HEK293 (cell line): Measurements from ENCODE around the gene RHOV.

ENCODE experiments used
- HOXD13 ChIP-seq: sonication (generic); formaldehyde crosslinking; IDR thresholded peaks from 2 replicates; pipeline ENCODE4 v1.8.0; 2022; ENCODE audit warnings: missing genetic modification reagents, borderline replicate concordance
- KLF7 ChIP-seq: fragments of 450-650 bp; formaldehyde crosslinking; IDR thresholded peaks from 2 replicates; pipeline ENCODE4 v1.5.1; 2016; ENCODE audit warnings: missing biosample characterization, missing genetic modification characterization, borderline replicate concordance
- KLF9 ChIP-seq: fragments of 450-650 bp; formaldehyde crosslinking; IDR thresholded peaks from 2 replicates; pipeline ENCODE4 v1.5.1; 2016; ENCODE audit warnings: missing biosample characterization, missing genetic modification characterization, low read depth
- SP3 ChIP-seq: fragments of 450-650 bp; formaldehyde crosslinking; IDR thresholded peaks from 2 replicates; pipeline ENCODE4 v1.5.1; 2016; ENCODE audit warnings: missing biosample characterization, missing genetic modification characterization
- TCF7L2 ChIP-seq: IDR thresholded peaks from 2 replicates; pipeline ENCODE4 v1.6.1; 2011; ENCODE audit warnings: low read depth, mild to moderate bottlenecking, inconsistent platforms, low read length, moderate library complexity, borderline replicate concordance
- ZBTB20 ChIP-seq: fragments of 450-650 bp; formaldehyde crosslinking; IDR thresholded peaks from 2 replicates; pipeline ENCODE4 v1.5.1; 2016; ENCODE audit warnings: missing biosample characterization, missing genetic modification characterization
- ZFP3 ChIP-seq: fragments of 450-650 bp; formaldehyde crosslinking; IDR thresholded peaks from 2 replicates; pipeline ENCODE4 v1.5.1; 2016; ENCODE audit warnings: low read depth, missing biosample characterization, missing genetic modification characterization
- ZNF146 ChIP-seq: fragments of 450-650 bp; formaldehyde crosslinking; IDR thresholded peaks from 2 replicates; pipeline ENCODE4 v1.5.1; 2016; ENCODE audit warnings: missing biosample characterization, missing genetic modification characterization
- ZNF184 ChIP-seq: fragments of 450-650 bp; IDR thresholded peaks from 2 replicates; pipeline ENCODE4 v1.5.1; 2018; ENCODE audit warnings: missing biosample characterization, mild to moderate bottlenecking, missing genetic modification characterization
- ZNF23 ChIP-seq: fragments of 450-650 bp; formaldehyde crosslinking; IDR thresholded peaks from 2 replicates; pipeline ENCODE4 v1.5.1; 2016; ENCODE audit warnings: missing biosample characterization, missing genetic modification characterization, borderline replicate concordance
- ZNF239 ChIP-seq: fragments of 450-650 bp; formaldehyde crosslinking; IDR thresholded peaks from 2 replicates; pipeline ENCODE4 v1.5.1; 2016; ENCODE audit warnings: missing biosample characterization, missing genetic modification characterization
- ZNF280D ChIP-seq: fragments of 450-650 bp; formaldehyde crosslinking; IDR thresholded peaks from 2 replicates; pipeline ENCODE4 v1.5.1; 2016; ENCODE audit warnings: missing biosample characterization, missing genetic modification characterization
- ZNF341 ChIP-seq: fragments of 450-650 bp; formaldehyde crosslinking; IDR thresholded peaks from 2 replicates; pipeline ENCODE4; 2016; ENCODE audit warnings: low read depth, missing biosample characterization, missing genetic modification characterization
- ZNF354C ChIP-seq: fragments of 450-650 bp; formaldehyde crosslinking; IDR thresholded peaks from 2 replicates; pipeline ENCODE4 v1.5.1; 2016; ENCODE audit warnings: missing biosample characterization, missing genetic modification characterization, low read depth, borderline replicate concordance
- ZNF366 ChIP-seq: fragments of 450-650 bp; formaldehyde crosslinking; conservative IDR thresholded peaks from 2 replicates; pipeline ENCODE4 v1.5.1; 2016; ENCODE audit warnings: missing biosample characterization, missing genetic modification characterization
- ZNF404 ChIP-seq: fragments of 450-650 bp; formaldehyde crosslinking; IDR thresholded peaks from 2 replicates; pipeline ENCODE4 v1.5.1; 2017; ENCODE audit warnings: missing biosample characterization, missing genetic modification characterization
- ZNF501 ChIP-seq: fragments of 450-650 bp; formaldehyde crosslinking; IDR thresholded peaks from 2 replicates; pipeline ENCODE4 v1.5.1; 2016; ENCODE audit warnings: missing biosample characterization, missing genetic modification characterization
- ZNF677 ChIP-seq: fragments of 450-650 bp; IDR thresholded peaks from 2 replicates; pipeline ENCODE4 v1.5.0; 2018; ENCODE audit warnings: missing biosample characterization, mild to moderate bottlenecking, missing genetic modification characterization, moderate library complexity
- ZSCAN16 ChIP-seq: fragments of 450-650 bp; formaldehyde crosslinking; IDR thresholded peaks from 2 replicates; pipeline ENCODE4 v1.5.1; 2016; ENCODE audit warnings: missing biosample characterization, missing genetic modification characterization
- ZSCAN30 ChIP-seq: fragments of 450-650 bp; IDR thresholded peaks from 2 replicates; pipeline ENCODE4 v1.5.1; 2018; ENCODE audit warnings: missing biosample characterization, mild to moderate bottlenecking, missing genetic modification characterization, moderate library complexity
- TF ChIP-seq, protein P1 (sequence below): fragments of 450-650 bp; formaldehyde crosslinking; IDR thresholded peaks from 2 replicates; pipeline ENCODE4 v1.5.1; 2016; ENCODE audit warnings: missing biosample characterization, missing genetic modification characterization
- TF ChIP-seq, protein P2 (sequence below): fragments of 450-650 bp; formaldehyde crosslinking; IDR thresholded peaks from 2 replicates; pipeline ENCODE4 v1.5.1; 2016; ENCODE audit warnings: missing biosample characterization, missing genetic modification characterization
- TF ChIP-seq, protein P3 (sequence below): fragments of 450-650 bp; formaldehyde crosslinking; IDR thresholded peaks from 2 replicates; pipeline ENCODE4 v1.5.1; 2016; ENCODE audit warnings: missing biosample characterization, missing genetic modification characterization, borderline replicate concordance
- TF ChIP-seq, protein P4 (sequence below): fragments of 450-650 bp; formaldehyde crosslinking; IDR thresholded peaks from 2 replicates; pipeline ENCODE4 v1.5.1; 2017; ENCODE audit warnings: missing biosample characterization, missing genetic modification characterization
- TF ChIP-seq, protein P5 (sequence below): fragments of 450-650 bp; formaldehyde crosslinking; conservative IDR thresholded peaks from 2 replicates; pipeline ENCODE4 v1.5.1; 2016; ENCODE audit warnings: low read depth, missing biosample characterization, missing genetic modification characterization

Gene RHOV

DNA sequence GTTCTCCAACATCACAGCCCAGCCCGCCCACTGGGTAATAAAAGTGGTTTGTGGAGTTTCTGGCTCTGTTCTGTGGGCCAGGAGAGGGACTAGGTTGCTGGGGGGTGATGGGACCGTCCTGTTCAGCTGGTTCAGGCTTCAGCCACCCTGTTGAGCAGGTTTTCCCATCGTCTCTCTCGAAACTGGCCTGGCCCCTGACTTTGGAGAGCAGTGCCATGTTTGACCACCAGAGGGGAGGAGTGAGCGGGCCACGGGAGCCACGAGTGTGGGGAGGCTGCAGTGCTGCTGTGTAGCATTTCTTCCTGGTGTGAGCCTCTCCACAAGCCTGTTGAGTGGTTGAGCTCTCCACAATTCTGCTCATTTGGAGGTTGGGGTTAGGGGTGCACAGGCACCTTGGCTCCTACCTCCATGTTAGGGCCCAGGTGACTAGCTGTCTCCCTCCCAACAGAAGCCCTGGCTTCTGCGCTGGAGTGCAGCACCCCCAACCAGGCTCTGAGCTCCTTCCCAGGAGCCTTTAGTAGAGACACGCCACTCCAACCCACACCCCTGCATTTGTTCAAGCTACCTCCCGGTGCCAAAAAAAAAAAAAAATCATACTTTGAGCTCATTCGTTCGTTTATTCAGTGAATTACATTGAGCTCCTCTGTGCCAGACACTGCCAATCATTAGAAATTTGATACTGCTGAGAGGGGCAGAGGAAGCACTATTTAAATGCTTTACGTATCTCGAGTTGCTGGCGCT, 16.3 kb downstream of the RHOV start (continued):
- TF ChIP-seq KLF7 (tag by site-specific recombination) (no peak), ZFP3 (tag by site-specific recombination) (no peak), ZNF146 (tag by site-specific recombination) (no peak), ZSCAN30 (peak; percentile 70), ZNF354C (tag by site-specific recombination) (no peak), HOXD13 (no peak), ZSCAN16 (peak; percentile 60; the same call in 1 of the 2 replicates), ZNF501 (tag by site-specific recombination) (peak; percentile 64), ZNF404 (no peak), ZNF366 (tag by site-specific recombination) (no peak), KLF9 (tag by site-specific recombination) (no peak), ZNF239 (tag by site-specific recombination) (no peak), ZNF184 (tag by site-specific recombination) (no peak), ZBTB20 (tag by site-specific recombination) (no peak), ZNF280D (tag by site-specific recombination) (no peak), TCF7L2 (no peak), SP3 (tag by site-specific recombination) (no peak), ZNF677 (no peak), ZNF341 (tag by site-specific recombination) (no peak), ZNF23 (no peak)
- TF ChIP-seq, protein P1, sequence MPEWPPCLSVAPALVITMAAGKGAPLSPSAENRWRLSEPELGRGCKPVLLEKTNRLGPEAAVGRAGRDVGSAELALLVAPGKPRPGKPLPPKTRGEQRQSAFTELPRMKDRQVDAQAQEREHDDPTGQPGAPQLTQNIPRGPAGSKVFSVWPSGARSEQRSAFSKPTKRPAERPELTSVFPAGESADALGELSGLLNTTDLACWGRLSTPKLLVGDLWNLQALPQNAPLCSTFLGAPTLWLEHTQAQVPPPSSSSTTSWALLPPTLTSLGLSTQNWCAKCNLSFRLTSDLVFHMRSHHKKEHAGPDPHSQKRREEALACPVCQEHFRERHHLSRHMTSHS: no peak
- TF ChIP-seq, protein P2, sequence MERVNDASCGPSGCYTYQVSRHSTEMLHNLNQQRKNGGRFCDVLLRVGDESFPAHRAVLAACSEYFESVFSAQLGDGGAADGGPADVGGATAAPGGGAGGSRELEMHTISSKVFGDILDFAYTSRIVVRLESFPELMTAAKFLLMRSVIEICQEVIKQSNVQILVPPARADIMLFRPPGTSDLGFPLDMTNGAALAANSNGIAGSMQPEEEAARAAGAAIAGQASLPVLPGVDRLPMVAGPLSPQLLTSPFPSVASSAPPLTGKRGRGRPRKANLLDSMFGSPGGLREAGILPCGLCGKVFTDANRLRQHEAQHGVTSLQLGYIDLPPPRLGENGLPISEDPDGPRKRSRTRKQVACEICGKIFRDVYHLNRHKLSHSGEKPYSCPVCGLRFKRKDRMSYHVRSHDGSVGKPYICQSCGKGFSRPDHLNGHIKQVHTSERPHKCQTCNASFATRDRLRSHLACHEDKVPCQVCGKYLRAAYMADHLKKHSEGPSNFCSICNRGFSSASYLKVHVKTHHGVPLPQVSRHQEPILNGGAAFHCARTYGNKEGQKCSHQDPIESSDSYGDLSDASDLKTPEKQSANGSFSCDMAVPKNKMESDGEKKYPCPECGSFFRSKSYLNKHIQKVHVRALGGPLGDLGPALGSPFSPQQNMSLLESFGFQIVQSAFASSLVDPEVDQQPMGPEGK (tag by site-specific recombination): 0 out of 2 replicates have a peak, but pooled peaks have one; percentile 25
- TF ChIP-seq, protein P3, sequence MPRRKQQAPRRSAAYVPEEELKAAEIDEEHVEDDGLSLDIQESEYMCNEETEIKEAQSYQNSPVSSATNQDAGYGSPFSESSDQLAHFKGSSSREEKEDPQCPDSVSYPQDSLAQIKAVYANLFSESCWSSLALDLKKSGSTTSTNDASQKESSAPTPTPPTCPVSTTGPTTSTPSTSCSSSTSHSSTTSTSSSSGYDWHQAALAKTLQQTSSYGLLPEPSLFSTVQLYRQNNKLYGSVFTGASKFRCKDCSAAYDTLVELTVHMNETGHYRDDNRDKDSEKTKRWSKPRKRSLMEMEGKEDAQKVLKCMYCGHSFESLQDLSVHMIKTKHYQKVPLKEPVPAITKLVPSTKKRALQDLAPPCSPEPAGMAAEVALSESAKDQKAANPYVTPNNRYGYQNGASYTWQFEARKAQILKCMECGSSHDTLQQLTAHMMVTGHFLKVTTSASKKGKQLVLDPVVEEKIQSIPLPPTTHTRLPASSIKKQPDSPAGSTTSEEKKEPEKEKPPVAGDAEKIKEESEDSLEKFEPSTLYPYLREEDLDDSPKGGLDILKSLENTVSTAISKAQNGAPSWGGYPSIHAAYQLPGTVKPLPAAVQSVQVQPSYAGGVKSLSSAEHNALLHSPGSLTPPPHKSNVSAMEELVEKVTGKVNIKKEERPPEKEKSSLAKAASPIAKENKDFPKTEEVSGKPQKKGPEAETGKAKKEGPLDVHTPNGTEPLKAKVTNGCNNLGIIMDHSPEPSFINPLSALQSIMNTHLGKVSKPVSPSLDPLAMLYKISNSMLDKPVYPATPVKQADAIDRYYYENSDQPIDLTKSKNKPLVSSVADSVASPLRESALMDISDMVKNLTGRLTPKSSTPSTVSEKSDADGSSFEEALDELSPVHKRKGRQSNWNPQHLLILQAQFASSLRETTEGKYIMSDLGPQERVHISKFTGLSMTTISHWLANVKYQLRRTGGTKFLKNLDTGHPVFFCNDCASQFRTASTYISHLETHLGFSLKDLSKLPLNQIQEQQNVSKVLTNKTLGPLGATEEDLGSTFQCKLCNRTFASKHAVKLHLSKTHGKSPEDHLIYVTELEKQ: no peak
- TF ChIP-seq, protein P4, sequence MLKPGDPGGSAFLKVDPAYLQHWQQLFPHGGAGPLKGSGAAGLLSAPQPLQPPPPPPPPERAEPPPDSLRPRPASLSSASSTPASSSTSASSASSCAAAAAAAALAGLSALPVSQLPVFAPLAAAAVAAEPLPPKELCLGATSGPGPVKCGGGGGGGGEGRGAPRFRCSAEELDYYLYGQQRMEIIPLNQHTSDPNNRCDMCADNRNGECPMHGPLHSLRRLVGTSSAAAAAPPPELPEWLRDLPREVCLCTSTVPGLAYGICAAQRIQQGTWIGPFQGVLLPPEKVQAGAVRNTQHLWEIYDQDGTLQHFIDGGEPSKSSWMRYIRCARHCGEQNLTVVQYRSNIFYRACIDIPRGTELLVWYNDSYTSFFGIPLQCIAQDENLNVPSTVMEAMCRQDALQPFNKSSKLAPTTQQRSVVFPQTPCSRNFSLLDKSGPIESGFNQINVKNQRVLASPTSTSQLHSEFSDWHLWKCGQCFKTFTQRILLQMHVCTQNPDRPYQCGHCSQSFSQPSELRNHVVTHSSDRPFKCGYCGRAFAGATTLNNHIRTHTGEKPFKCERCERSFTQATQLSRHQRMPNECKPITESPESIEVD (tag by site-specific recombination): no peak
- TF ChIP-seq, protein P5, sequence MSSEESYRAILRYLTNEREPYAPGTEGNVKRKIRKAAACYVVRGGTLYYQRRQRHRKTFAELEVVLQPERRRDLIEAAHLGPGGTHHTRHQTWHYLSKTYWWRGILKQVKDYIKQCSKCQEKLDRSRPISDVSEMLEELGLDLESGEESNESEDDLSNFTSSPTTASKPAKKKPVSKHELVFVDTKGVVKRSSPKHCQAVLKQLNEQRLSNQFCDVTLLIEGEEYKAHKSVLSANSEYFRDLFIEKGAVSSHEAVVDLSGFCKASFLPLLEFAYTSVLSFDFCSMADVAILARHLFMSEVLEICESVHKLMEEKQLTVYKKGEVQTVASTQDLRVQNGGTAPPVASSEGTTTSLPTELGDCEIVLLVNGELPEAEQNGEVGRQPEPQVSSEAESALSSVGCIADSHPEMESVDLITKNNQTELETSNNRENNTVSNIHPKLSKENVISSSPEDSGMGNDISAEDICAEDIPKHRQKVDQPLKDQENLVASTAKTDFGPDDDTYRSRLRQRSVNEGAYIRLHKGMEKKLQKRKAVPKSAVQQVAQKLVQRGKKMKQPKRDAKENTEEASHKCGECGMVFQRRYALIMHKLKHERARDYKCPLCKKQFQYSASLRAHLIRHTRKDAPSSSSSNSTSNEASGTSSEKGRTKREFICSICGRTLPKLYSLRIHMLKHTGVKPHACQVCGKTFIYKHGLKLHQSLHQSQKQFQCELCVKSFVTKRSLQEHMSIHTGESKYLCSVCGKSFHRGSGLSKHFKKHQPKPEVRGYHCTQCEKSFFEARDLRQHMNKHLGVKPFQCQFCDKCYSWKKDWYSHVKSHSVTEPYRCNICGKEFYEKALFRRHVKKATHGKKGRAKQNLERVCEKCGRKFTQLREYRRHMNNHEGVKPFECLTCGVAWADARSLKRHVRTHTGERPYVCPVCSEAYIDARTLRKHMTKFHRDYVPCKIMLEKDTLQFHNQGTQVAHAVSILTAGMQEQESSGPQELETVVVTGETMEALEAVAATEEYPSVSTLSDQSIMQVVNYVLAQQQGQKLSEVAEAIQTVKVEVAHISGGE (tag by site-specific recombination): 0 out of 2 replicates have a peak, but pooled peaks have one; percentile 13
